GM12878 (cell line): Measurements from ENCODE around the gene AMN.

ENCODE experiments used
- ATF7 ChIP-seq: fragments of 450-650 bp; IDR thresholded peaks from 2 replicates; pipeline ENCODE4 v1.6.1; 2016; ENCODE audit warnings: low read depth, mild to moderate bottlenecking
- BHLHE40 ChIP-seq, 2 experiments: fragments of 450-650 bp in 1 of 2; IDR thresholded peaks; 2 replicates each; pipeline ENCODE4 v1.6.1; 2011 to 2017; ENCODE audit warnings: low read depth in 2 of 2, borderline replicate concordance in 1 of 2, improper control_type of control experiment in 1 of 2, low read length in 1 of 2, mild to moderate bottlenecking in 1 of 2
- CEBPB ChIP-seq, 2 experiments: fragments of 150-350 bp in 1 of 2; IDR thresholded peaks; 2 replicates each; pipeline ENCODE4 v1.6.1; 2012 to 2014; ENCODE audit warnings: low read depth in 2 of 2, low read length in 2 of 2, borderline replicate concordance in 1 of 2, inconsistent platforms in 1 of 2
- EZH2 ChIP-seq: IDR thresholded peaks from 2 replicates; pipeline ENCODE4 v1.6.1; 2012; ENCODE audit warnings: low read depth, mild to moderate bottlenecking, control low read depth, inconsistent platforms, low read length, borderline replicate concordance; ENCODE audit not compliant: control insufficient read depth
- FOXM1 ChIP-seq: IDR thresholded peaks from 2 replicates; pipeline ENCODE4 v1.6.1; 2012; ENCODE audit warnings: low read depth, mild to moderate bottlenecking, inconsistent platforms, low read length, moderate library complexity
- POLR2A ChIP-seq: IDR thresholded peaks from 2 replicates; pipeline ENCODE4 v1.6.1; 2011; ENCODE audit warnings: low read depth, mild to moderate bottlenecking, low read length
- RCOR1 ChIP-seq: conservative IDR thresholded peaks from 2 replicates; pipeline ENCODE4 v1.6.1; 2012; ENCODE audit warnings: low read depth, low read length, improper control_type of control experiment
- TAF1 ChIP-seq: IDR thresholded peaks from 2 replicates; pipeline ENCODE4 v1.6.1; 2011; ENCODE audit warnings: mild to moderate bottlenecking, low read depth, low read length, borderline replicate concordance
- ZNF274 ChIP-seq: IDR thresholded peaks from one replicate; pipeline ENCODE4 v1.8.0; 2011; ENCODE audit not compliant: insufficient read length, insufficient read depth
- TF ChIP-seq, protein P1 (sequence below): fragments of 450-650 bp; IDR thresholded peaks from 2 replicates; pipeline ENCODE4 v1.6.1; 2018; ENCODE audit warnings: mild to moderate bottlenecking, low read depth, moderate library complexity; ENCODE audit not compliant: partially characterized antibody
- TF ChIP-seq, protein P2 (sequence below), 3 experiments: IDR thresholded peaks in 2 of 3; conservative IDR thresholded peaks in 1 of 3; 2 replicates each; pipeline ENCODE4 v1.5.1; 2011; ENCODE audit warnings: low read depth in 3 of 3, low read length in 3 of 3, mild to moderate bottlenecking in 3 of 3, control low read depth in 2 of 3, moderate library complexity in 2 of 3, inconsistent platforms in 1 of 3, mixed read lengths in 1 of 3; ENCODE audit not compliant: control insufficient read depth in 2 of 3, insufficient read depth in 1 of 3; ENCODE audit errors: extremely low read depth in 1 of 3
- TF ChIP-seq, protein P3 (sequence below): fragments of 450-650 bp; formaldehyde crosslinking; IDR thresholded peaks from 2 replicates; pipeline ENCODE4 v1.4.0; 2020; ENCODE audit warnings: mild to moderate bottlenecking, moderate library complexity
- TF ChIP-seq, protein P4 (sequence below): IDR thresholded peaks from 2 replicates; pipeline ENCODE4 v1.6.1; 2012; ENCODE audit warnings: low read depth, low read length, improper control_type of control experiment

DNA sequence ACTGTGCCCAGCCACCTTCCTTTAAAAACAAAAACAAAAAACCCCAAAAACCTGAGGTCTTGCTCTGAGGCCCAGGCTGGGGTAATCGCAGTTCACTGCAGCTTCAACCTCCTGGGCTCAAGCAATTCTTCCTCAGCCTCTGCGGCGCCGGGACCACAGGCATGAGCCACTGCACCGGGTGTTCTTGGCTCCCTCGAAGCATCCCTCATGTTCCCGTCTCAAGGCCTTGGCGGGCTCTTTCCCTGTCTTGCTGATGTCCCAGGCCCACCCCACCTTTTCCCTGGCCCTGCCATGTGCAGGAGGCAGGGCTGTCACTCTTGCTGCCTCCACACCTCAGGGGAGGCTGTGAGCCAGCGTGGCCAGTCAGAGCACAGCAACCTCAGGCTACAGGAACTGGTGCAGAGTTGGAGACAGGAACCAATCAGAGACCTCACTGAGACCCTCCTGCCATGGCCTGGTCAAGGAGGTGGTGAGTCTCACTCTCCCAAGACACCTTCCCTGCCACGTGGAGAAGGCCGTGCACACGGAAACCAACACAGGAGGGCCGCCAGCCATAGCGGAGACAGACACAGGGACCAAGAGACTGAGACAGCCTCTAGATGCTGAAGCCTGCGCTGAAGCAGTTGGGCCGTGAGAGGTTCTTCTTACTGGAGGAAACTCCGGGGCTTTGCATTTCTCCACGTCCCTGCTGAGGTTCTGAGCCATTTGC is 6.0 kb upstream of the AMN start:
- no peak for TF ChIP-seq EZH2
- TF ChIP-seq, protein P1, sequence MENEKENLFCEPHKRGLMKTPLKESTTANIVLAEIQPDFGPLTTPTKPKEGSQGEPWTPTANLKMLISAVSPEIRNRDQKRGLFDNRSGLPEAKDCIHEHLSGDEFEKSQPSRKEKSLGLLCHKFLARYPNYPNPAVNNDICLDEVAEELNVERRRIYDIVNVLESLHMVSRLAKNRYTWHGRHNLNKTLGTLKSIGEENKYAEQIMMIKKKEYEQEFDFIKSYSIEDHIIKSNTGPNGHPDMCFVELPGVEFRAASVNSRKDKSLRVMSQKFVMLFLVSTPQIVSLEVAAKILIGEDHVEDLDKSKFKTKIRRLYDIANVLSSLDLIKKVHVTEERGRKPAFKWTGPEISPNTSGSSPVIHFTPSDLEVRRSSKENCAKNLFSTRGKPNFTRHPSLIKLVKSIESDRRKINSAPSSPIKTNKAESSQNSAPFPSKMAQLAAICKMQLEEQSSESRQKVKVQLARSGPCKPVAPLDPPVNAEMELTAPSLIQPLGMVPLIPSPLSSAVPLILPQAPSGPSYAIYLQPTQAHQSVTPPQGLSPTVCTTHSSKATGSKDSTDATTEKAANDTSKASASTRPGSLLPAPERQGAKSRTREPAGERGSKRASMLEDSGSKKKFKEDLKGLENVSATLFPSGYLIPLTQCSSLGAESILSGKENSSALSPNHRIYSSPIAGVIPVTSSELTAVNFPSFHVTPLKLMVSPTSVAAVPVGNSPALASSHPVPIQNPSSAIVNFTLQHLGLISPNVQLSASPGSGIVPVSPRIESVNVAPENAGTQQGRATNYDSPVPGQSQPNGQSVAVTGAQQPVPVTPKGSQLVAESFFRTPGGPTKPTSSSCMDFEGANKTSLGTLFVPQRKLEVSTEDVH, result no peak
- TF ChIP-seq, protein P2, sequence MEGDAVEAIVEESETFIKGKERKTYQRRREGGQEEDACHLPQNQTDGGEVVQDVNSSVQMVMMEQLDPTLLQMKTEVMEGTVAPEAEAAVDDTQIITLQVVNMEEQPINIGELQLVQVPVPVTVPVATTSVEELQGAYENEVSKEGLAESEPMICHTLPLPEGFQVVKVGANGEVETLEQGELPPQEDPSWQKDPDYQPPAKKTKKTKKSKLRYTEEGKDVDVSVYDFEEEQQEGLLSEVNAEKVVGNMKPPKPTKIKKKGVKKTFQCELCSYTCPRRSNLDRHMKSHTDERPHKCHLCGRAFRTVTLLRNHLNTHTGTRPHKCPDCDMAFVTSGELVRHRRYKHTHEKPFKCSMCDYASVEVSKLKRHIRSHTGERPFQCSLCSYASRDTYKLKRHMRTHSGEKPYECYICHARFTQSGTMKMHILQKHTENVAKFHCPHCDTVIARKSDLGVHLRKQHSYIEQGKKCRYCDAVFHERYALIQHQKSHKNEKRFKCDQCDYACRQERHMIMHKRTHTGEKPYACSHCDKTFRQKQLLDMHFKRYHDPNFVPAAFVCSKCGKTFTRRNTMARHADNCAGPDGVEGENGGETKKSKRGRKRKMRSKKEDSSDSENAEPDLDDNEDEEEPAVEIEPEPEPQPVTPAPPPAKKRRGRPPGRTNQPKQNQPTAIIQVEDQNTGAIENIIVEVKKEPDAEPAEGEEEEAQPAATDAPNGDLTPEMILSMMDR (IDR thresholded peaks at IDR 0.05 in 2 of 3, conservative IDR thresholded peaks at IDR 0.05 in 1 of 3; ENCODE audit: control insufficient read depth in 2 of 3, extremely low read depth in 1 of 3, insufficient read depth in 1 of 3, low read depth in 3 of 3, low read length in 3 of 3), result no peak
- no peak for TF ChIP-seq RCOR1
- no peak for TF ChIP-seq FOXM1
- TF ChIP-seq POLR2A, result peak; percentile 53
- TF ChIP-seq BHLHE40 (IDR thresholded peaks at IDR 0.05; ENCODE audit: borderline replicate concordance in 1 of 2, low read depth in 2 of 2, low read length in 1 of 2), result no peak
- TF ChIP-seq, protein P3, sequence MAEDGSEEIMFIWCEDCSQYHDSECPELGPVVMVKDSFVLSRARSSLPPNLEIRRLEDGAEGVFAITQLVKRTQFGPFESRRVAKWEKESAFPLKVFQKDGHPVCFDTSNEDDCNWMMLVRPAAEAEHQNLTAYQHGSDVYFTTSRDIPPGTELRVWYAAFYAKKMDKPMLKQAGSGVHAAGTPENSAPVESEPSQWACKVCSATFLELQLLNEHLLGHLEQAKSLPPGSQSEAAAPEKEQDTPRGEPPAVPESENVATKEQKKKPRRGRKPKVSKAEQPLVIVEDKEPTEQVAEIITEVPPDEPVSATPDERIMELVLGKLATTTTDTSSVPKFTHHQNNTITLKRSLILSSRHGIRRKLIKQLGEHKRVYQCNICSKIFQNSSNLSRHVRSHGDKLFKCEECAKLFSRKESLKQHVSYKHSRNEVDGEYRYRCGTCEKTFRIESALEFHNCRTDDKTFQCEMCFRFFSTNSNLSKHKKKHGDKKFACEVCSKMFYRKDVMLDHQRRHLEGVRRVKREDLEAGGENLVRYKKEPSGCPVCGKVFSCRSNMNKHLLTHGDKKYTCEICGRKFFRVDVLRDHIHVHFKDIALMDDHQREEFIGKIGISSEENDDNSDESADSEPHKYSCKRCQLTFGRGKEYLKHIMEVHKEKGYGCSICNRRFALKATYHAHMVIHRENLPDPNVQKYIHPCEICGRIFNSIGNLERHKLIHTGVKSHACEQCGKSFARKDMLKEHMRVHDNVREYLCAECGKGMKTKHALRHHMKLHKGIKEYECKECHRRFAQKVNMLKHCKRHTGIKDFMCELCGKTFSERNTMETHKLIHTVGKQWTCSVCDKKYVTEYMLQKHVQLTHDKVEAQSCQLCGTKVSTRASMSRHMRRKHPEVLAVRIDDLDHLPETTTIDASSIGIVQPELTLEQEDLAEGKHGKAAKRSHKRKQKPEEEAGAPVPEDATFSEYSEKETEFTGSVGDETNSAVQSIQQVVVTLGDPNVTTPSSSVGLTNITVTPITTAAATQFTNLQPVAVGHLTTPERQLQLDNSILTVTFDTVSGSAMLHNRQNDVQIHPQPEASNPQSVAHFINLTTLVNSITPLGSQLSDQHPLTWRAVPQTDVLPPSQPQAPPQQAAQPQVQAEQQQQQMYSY (CRISPR knock-in tag), result no peak
- TF ChIP-seq TAF1, result no peak
- TF ChIP-seq CEBPB (IDR thresholded peaks at IDR 0.05; ENCODE audit: borderline replicate concordance in 1 of 2, low read depth in 2 of 2, low read length in 2 of 2), result no peak
- no peak for TF ChIP-seq ZNF274
- TF ChIP-seq, protein P4, sequence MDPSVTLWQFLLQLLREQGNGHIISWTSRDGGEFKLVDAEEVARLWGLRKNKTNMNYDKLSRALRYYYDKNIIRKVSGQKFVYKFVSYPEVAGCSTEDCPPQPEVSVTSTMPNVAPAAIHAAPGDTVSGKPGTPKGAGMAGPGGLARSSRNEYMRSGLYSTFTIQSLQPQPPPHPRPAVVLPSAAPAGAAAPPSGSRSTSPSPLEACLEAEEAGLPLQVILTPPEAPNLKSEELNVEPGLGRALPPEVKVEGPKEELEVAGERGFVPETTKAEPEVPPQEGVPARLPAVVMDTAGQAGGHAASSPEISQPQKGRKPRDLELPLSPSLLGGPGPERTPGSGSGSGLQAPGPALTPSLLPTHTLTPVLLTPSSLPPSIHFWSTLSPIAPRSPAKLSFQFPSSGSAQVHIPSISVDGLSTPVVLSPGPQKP, result no peak
- no peak for TF ChIP-seq ATF7
